ENCODE measurements around the gene PELI1. TPM values are rescaled to one million over a fixed set of nuclear protein-coding genes. Genes with fewer than 3 reads are reported as not detected.

The PELI1 gene
- total RNA-seq, 6 experiments from 2014 or later = 1.9 to 4.9 (median 2.8) TPM

DNA sequence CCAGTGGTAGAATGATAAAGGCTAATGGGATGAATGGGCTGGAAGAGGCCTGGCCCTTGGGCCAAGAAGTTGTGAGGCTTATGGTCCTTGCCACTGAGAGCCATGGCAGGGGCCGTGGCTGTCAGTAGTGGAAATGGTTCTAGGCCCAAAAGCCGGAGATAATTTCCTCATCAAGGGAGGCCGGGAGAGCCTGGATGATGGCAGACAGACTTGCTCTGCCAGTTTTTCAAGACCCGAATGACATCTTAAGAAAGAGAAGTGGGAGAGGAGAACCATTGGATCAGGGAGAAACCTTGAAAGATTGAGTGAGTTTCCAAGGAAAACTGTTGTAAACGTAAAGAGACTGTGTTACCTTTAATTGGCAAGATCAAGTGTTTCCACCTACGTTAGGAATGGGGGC, 78.7 kb downstream of the PELI1 start:
- Mint-ChIP-seq H3K4me3 (no peak overlapping the region), H3K27ac (no peak overlapping the region; the same call in 1 of the 2 replicates), H3K9me3 (no peaks in the 10 kb centered on the region), H3K36me3 (ENCODE audit: low read depth) (no peaks in the 10 kb centered on the region), H3K27me3 (ENCODE audit: insufficient read depth) (no peaks in the 10 kb centered on the region; the same call in 1 of the 2 replicates), H3K4me1 (ENCODE audit: low read depth) (peaks cover 31% of the 10 kb centered on the region)
- TF ChIP-seq, protein P1, sequence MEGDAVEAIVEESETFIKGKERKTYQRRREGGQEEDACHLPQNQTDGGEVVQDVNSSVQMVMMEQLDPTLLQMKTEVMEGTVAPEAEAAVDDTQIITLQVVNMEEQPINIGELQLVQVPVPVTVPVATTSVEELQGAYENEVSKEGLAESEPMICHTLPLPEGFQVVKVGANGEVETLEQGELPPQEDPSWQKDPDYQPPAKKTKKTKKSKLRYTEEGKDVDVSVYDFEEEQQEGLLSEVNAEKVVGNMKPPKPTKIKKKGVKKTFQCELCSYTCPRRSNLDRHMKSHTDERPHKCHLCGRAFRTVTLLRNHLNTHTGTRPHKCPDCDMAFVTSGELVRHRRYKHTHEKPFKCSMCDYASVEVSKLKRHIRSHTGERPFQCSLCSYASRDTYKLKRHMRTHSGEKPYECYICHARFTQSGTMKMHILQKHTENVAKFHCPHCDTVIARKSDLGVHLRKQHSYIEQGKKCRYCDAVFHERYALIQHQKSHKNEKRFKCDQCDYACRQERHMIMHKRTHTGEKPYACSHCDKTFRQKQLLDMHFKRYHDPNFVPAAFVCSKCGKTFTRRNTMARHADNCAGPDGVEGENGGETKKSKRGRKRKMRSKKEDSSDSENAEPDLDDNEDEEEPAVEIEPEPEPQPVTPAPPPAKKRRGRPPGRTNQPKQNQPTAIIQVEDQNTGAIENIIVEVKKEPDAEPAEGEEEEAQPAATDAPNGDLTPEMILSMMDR (IDR thresholded peaks at IDR 0.05) = no peak
- no peak for DNase-seq

DNA sequence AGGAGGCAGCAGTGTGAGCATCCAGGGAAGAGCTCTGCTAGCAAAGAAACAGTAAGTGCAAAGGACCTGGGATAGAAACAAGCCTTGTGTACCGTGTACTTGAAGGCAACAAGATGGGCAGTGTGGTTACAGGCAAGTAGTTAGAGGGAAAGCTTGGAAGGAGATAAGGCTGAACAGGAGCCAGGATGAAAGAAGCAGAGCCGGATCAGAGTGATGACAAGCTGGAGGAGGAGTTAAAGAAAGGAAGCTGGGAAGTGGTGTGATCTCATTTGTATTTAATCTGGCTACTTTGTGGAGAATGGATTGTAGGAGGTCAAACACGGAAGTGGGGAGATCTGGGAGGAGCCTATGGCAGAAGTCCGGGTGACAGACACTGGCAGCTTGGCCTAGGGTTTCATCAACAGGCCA, 80.3 kb downstream of the PELI1 start:
- H3K27me3 Mint-ChIP-seq (ENCODE audit: insufficient read depth) = no peaks in the 10 kb centered on the region; the same call in 1 of the 2 replicates
- H3K36me3 Mint-ChIP-seq (ENCODE audit: low read depth) = no peaks in the 10 kb centered on the region
- H3K4me3 Mint-ChIP-seq = no peak overlapping the region
- no peaks in the 10 kb centered on the region for H3K9me3 Mint-ChIP-seq
- peak; percentile 8 for DNase-seq
- H3K27ac Mint-ChIP-seq = peak overlapping the region; percentile 84
- peaks cover 31% of the 10 kb centered on the region for H3K4me1 Mint-ChIP-seq (ENCODE audit: low read depth)
- TF ChIP-seq, protein P1 (IDR thresholded peaks at IDR 0.05) = no peak

DNA sequence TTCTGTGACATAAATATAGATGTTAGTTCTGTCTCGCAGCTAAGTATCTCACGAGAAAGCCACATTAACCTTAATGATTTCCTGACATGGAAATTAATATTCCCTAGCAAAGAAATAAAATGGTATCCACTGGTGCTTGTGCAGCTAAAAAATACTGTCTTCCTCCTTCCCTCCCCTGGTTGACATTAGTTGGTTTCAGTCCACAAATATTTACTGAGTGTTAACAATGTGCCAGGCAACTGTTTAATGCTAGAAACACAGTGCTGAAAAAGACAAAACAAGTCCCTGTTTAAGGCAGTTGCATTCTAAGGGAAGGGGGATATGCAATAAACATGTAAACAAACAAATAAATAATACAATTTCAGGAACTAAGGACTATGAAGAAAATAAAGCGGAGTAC, 80.8 kb downstream of the PELI1 start:
- Mint-ChIP-seq H3K9me3 (no peaks in the 10 kb centered on the region), H3K27me3 (ENCODE audit: insufficient read depth) (no peaks in the 10 kb centered on the region; the same call in 1 of the 2 replicates), H3K4me3 (no peak overlapping the region), H3K36me3 (ENCODE audit: low read depth) (no peaks in the 10 kb centered on the region), H3K27ac (no peak overlapping the region; the same call in 1 of the 2 replicates), H3K4me1 (ENCODE audit: low read depth) (peaks cover 31% of the 10 kb centered on the region)
- TF ChIP-seq, protein P1 (IDR thresholded peaks at IDR 0.05) = no peak
- no peak for DNase-seq

DNA sequence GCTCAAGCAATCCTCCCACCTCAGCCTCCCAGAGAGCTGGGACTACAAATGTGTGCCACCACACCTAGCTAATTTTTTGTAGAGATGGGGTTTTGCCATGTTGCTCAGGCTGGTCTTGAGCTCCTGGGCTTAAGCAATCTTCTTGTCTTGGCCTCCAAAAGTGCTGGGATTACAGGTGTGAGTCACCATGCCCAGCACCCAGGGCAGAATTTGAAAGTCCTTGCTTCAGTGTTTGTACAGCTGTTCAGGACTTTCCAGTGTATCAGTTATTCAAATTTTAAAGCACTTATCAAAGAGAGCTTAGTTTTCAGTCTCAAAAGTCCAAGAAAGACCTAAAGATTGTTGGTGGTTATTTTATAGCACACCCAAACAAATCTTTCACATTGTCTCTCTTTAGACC, 81.4 kb downstream of the PELI1 start:
- Mint-ChIP-seq H3K27me3 (ENCODE audit: insufficient read depth) (no peaks in the 10 kb centered on the region; the same call in 1 of the 2 replicates), H3K4me3 (no peak overlapping the region), H3K9me3 (no peaks in the 10 kb centered on the region), H3K27ac (peak overlapping the region; percentile 12; the same call in 1 of the 2 replicates), H3K36me3 (ENCODE audit: low read depth) (no peaks in the 10 kb centered on the region), H3K4me1 (ENCODE audit: low read depth) (peaks cover 31% of the 10 kb centered on the region)
- TF ChIP-seq, protein P1 (IDR thresholded peaks at IDR 0.05) = no peak
- peak; percentile 41 for DNase-seq

DNA sequence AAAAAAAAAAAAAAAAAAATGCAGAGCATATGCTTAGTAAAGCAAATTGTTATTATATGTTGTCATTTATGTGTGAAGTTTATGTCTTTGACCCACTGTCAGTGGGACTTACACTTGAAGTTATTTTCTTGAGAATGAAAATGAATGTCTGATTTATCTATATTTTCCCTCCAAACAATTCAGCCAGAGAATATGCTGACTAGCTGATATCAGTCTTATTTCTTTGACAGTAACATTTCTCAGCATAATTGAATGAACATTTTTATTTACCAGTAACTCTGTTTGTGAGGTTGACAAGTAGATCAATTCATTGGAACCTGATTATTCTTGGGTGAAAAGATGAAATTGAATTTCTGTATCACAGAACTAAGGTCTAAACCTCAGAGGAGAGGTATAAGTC, 85.0 kb downstream of the PELI1 start:
- H3K27me3 Mint-ChIP-seq (ENCODE audit: insufficient read depth) = peaks cover 2% of the 10 kb centered on the region
- TF ChIP-seq, protein P1 (IDR thresholded peaks at IDR 0.05) = no peak
- H3K27ac Mint-ChIP-seq = no peak overlapping the region
- H3K4me3 Mint-ChIP-seq = no peak overlapping the region
- no peaks in the 10 kb centered on the region for H3K9me3 Mint-ChIP-seq
- no peak for DNase-seq
- H3K4me1 Mint-ChIP-seq (ENCODE audit: low read depth) = peaks cover 22% of the 10 kb centered on the region
- H3K36me3 Mint-ChIP-seq (ENCODE audit: low read depth) = no peaks in the 10 kb centered on the region

DNA sequence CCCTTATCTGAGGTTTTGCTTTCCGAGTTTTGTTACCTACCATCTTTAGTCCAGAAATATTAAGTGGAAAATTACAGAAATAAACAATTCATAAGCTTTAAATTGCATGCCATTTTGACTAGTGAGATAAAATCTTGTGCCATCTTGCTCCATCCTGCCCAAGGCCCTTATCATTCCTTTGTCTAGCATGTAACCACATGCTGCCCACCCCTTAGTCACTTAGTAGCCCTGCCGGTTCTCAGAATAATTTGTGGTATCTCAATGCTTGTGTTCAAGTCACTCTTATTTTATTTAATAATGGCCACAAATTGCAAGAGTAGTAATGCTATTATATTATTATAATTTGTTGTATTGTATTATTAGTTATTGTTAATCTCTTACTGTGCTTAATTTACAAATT, 88.2 kb downstream of the PELI1 start:
- Mint-ChIP-seq H3K27ac (no peak overlapping the region), H3K27me3 (ENCODE audit: insufficient read depth) (peaks cover 8% of the 10 kb centered on the region), H3K36me3 (ENCODE audit: low read depth) (no peaks in the 10 kb centered on the region), H3K4me3 (no peak overlapping the region), H3K4me1 (ENCODE audit: low read depth) (no peaks in the 10 kb centered on the region), H3K9me3 (no peaks in the 10 kb centered on the region)
- no peak for DNase-seq
- TF ChIP-seq, protein P1 (IDR thresholded peaks at IDR 0.05) = no peak

Data from HFFc6 (cell line).